Jurkat, Clone E6-1 (cell line): Measurements from ENCODE around the gene NFE2L1.

Experiments used
- DNase-seq: peaks from one replicate; pipeline ENCODE4 v3.0.0-alpha.2; 2011; ENCODE audit warnings: low read depth, low spot score
- H3K4me3 ChIP-seq: 2 replicates; pipeline ENCODE4 v1.5.1; 2011; ENCODE audit warnings: mild to moderate bottlenecking, low read length, control low read depth, moderate library complexity

NFE2L1 gene

DNA sequence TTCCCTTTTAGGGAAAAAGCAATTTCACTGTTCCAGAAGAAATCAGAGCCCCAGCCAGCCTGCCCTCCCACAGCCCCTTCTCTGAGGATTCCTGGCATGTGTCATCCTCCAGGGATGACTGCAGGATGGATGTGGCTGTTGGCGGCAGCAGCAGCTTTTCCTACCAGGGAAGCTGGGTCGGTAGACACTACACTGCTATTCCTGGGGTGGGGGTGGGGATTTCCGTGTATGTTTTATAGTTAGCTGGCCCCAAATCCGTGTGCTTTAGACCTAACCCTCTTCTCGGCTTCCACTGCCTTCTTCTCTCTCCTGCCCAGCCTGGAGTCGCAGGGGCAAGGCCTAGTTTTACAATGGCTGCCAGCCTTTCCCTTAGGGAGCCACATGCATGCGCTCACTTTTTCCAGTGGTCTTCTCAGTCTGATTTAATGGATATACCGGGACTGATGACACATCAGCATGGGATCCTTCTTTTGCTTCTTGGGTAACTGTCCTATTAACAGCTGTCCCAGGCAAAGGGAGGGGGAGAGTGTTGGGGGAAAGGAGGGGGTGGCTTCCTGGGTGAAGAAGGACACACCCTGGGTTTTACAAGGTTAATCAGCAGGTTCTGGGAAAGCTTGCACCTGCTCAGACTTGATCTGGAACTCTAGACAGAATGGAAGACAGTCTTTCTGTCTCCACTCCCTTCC is 2.7 kb upstream of the NFE2L1 start:
- H3K4me3 ChIP-seq: no peak overlapping the region

GRCh38 chr17:48046296-48046695 is 1.9 kb upstream of the NFE2L1 start:
- H3K4me3 ChIP-seq: peak overlapping the region; percentile 66

More for the DNA sequence above, 2.7 kb upstream of the NFE2L1 start:
- no peak for DNase-seq

DNA sequence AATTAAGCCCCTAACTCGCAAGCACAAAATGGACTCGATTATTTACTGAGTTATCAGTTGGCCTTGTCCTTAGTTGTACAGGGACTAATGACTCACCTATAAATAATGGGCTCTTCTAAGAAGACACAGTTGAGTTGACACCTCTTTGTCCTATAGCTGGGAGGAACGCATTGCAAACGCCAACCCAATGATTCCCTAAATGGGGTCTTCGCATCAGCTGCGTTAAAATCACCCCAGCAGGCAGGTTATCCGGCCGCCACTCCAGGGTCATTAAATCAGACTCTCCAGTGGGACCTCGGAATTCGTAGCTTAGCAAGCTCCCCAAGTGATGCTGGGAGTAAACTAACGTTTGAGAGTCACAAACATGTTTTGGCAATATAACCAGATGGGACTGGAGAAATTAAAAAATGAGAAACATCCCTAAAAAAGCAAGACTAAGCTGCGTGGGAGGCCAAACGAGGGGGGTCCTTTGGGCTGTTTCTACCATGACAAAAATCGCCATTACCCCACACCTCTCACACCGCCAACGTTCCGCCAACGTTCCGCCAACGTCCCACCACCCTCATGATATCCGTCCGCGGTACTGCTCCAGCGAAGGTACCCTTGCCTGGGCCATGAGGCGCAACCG is 932 bp upstream of the NFE2L1 start:
- no peak for DNase-seq
- peak overlapping the region; percentile 66 for H3K4me3 ChIP-seq

More at GRCh38 chr17:48046296-48046695, 1.9 kb upstream of the NFE2L1 start:
- no peak for DNase-seq

- peak; percentile 53 for DNase-seq
These were observed 396 bp downstream of the NFE2L1 start for GRCh38 chr17:48048384-48049126.

DNA sequence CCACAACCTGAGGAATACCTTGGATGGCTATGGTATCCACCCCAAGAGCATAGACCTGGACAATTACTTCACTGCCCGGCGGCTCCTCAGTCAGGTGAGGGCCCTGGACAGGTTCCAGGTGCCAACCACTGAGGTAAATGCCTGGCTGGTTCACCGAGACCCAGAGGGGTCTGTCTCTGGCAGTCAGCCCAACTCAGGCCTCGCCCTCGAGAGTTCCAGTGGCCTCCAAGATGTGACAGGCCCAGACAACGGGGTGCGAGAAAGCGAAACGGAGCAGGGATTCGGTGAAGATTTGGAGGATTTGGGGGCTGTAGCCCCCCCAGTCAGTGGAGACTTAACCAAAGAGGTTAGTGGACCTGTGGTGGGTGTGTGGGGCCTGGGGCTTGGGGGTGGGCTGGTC is 3.1 kb downstream of the NFE2L1 start:
- no peak overlapping the region for H3K4me3 ChIP-seq
- DNase-seq: no peak

More at GRCh38 chr17:48048384-48049126, 396 bp downstream of the NFE2L1 start:
- H3K4me3 ChIP-seq: peak overlapping the region; percentile 66

DNA sequence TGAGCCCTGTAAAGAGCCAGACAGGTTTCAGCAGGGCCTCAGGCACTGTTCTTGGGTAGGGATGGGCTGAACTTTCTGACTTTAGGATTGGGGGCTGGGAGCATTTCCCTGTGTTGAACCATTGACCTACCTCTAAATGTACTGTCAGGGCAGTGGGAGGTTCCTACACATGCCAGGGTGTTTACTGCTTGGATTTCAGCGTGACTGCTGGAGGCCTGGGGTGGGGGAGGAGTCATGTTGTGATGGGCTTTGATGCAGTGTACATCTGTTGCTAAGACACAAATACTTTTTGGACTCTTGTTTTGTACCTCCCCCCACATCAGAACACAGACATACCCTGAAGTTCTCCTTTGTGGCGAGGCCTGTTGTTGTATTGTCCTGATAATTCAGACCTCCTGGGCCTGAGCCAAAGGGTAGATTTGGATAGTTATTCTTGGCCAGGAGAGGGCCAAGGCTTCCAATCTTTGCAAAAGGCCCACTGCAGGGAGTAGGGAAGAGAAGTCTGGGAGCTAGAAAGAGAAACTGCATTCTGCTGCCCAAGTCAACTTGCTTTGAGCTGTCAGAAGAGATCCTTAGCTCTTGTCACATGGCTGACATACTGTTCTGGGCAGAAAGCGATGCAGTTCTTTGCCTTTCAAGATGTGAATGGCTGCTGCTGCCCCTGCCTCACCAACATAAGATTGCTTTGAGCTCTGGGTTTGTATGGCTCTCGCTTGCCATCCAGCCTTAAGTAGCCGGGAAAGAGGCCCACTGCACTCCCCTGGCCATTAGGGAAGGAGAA is 3.7 kb downstream of the NFE2L1 start:
- no peak overlapping the region for H3K4me3 ChIP-seq
- no peak for DNase-seq

DNA sequence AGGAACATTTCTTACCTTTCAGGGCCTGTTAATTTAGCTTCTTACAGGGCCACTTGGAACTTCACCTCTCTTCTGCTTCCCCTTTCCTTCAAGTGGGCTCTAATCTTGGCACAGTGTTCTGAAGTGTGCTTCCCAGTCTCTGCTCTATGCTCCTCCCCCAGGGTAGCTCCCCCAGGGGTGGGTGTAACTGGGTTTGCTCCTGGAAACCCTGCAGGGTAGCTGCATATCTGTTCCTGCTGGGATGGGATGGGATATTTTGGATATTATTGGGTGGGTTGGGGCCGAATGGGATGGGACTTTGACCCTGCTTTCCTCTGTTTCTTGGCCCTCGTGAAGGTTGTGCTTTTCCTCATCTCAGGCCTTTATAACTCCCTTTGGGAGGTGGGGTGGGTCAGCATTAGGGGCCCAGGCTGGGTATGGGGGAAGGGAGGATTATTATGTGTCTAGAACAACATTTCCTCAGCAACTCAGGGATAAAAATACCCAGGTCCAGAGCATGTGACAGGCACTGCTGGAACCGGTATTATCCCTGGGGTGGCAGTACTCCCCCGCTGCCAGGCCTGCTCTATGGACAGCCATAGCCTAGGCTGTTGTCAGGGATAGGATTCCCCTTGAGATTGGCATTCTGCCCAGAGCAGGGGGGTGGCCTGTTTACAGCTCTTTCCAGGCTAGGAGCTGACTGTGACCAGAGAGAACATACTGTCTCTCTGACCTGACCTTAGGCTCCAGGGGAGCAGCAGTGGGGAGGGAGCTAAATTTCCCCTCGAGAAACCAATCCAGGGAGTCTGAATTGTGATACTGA is 5.0 kb downstream of the NFE2L1 start:
- H3K4me3 ChIP-seq: no peak overlapping the region
- DNase-seq: no peak

GRCh38 chr17:48053758-48054237 is 5.6 kb downstream of the NFE2L1 start:
- H3K4me3 ChIP-seq: no peak overlapping the region

GRCh38 chr17:48054238-48055185 is 6.4 kb downstream of the NFE2L1 start:
- no peak for DNase-seq
- H3K4me3 ChIP-seq: no peak overlapping the region

More at GRCh38 chr17:48053758-48054237, 5.6 kb downstream of the NFE2L1 start:
- no peak for DNase-seq

DNA sequence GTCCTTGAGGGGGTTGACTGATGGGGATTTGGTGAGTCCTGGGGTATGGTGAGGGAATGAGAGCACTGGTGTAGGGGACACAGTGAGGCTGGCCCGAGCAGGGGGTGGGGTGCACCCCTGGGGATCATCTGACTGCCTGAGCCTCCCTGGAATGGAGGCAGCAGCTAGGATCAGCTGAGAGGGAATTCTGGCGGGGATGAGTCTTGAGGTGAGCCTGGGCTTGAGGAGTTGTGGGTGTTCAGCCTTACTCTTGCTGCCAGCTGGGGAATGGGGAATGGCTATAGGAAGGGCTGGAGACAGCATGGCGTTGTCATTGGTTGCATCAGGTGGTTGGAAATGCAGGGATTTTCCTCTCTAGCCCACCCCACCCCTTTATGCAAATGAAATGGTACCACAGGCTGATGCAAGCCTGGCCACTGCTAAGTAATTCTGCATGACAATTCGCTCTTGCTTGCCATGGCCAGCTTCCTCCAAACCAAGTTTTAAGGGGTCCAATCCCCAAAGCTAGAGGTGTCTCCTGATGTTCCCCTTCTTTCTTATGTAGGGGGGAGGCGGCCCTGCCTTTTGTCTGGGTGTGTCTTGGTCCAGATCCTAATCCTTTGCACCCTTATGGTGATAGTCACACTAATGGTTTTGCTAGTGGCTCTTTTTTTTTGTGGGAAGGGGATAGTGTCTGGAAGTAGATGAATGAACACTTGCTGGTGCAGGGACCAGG is 7.5 kb downstream of the NFE2L1 start:
- DNase-seq: no peak

DNA sequence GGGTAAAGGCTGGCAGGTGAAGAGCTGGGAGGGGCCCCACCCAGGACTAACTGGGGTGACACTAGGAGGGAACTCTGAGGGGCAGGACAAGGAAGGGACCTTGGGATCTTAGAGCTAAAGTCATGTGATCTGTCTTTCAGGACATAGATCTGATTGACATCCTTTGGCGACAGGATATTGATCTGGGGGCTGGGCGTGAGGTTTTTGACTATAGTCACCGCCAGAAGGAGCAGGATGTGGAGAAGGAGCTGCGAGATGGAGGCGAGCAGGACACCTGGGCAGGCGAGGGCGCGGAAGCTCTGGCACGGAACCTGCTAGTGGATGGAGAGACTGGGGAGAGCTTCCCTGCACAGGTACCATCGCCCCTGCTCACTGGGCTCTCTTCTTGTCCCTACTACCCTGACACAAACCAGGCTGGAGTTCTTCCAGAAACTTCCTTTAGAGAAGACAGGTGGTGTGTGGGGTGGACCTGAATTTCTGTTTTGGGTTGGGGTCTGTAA is 8.1 kb downstream of the NFE2L1 start:
- DNase-seq: no peak
- H3K4me3 ChIP-seq: no peak overlapping the region

More for the DNA sequence above, 7.5 kb downstream of the NFE2L1 start:
- H3K4me3 ChIP-seq: no peak overlapping the region

GRCh38 chr17:48056879-48057278 is 8.7 kb downstream of the NFE2L1 start:
- DNase-seq: no peak
- H3K4me3 ChIP-seq: no peak overlapping the region

GRCh38 chr17:48057626-48058025 is 9.5 kb downstream of the NFE2L1 start:
- no peak overlapping the region for H3K4me3 ChIP-seq

DNA sequence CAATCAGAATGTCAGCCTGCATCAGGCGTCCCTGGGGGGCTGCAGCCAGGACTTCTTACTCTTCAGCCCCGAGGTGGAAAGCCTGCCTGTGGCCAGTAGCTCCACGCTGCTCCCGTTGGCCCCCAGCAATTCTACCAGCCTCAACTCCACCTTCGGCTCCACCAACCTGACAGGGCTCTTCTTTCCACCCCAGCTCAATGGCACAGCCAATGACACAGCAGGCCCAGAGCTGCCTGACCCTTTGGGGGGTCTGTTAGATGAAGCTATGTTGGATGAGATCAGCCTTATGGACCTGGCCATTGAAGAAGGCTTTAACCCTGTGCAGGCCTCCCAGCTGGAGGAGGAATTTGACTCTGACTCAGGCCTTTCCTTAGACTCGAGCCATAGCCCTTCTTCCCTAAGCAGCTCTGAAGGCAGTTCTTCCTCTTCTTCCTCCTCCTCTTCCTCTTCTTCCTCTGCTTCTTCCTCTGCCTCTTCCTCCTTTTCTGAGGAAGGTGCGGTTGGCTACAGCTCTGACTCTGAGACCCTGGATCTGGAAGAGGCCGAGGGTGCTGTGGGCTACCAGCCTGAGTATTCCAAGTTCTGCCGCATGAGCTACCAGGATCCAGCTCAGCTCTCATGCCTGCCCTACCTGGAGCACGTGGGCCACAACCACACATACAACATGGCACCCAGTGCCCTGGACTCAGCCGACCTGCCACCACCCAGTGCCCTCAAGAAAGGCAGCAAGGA is 10.4 kb downstream of the NFE2L1 start:
- H3K4me3 ChIP-seq: no peak overlapping the region
- no peak for DNase-seq

More at GRCh38 chr17:48057626-48058025, 9.5 kb downstream of the NFE2L1 start:
- DNase-seq: no peak

- no peak overlapping the region for H3K4me3 ChIP-seq
- no peak for DNase-seq
These were observed 11.0 kb downstream of the NFE2L1 start for GRCh38 chr17:48059125-48059668.

DNA sequence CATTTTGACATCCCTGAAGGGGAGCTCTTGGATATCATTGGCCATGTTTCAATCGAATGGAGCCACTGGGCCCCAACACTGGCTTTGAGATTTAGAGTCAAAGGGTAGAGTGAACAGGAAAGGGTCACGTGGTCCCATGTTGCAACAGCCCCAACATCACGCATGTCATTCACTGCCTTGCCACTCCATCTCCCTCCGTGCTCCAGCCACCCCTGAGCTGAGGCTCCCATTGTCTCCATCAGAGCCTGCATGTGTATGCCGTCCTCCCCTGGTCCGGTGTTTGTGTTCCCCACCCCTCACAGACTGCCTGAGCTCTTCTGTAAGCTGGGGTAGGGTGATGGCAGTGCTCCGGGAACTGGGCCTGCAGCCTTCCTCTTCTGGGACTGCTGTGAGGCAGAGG is 12.1 kb downstream of the NFE2L1 start:
- DNase-seq: no peak
- H3K4me3 ChIP-seq: no peak overlapping the region
